NT2/D1 (cell line): ENCODE measurements around the gene DCDC2C.

ENCODE experiments used
- SUZ12 ChIP-seq: IDR thresholded peaks from 2 replicates; pipeline ENCODE4 v1.6.1; 2011; ENCODE audit not compliant: insufficient read length, insufficient read depth; ENCODE audit errors: extremely low read depth
- YY1 ChIP-seq: IDR thresholded peaks from 2 replicates; pipeline ENCODE4 v1.6.1; 2011; ENCODE audit not compliant: insufficient read length, insufficient read depth
- ZNF274 ChIP-seq: IDR thresholded peaks from 2 replicates; pipeline ENCODE4 v1.6.1; 2011; ENCODE audit warnings: mild to moderate bottlenecking, low read depth, low read length

- TF ChIP-seq YY1 (no peak), SUZ12 (no peak), ZNF274 (no peak)
These were observed 25.2 kb upstream of the DCDC2C start for GRCh38 chr2:3678212-3678611.
